H1 (cell line): ENCODE measurements around the gene RAB30. TPM values are rescaled to one million over a fixed set of nuclear protein-coding genes. Genes with fewer than 3 reads are reported as not detected.

ENCODE experiments used
- CHD1 ChIP-seq: IDR thresholded peaks from 2 replicates; pipeline ENCODE4 v1.6.1; 2012; ENCODE audit warnings: low read depth, low read length, improper control_type of control experiment
- CREB1 ChIP-seq: IDR thresholded peaks from 2 replicates; pipeline ENCODE4 v1.6.1; 2012; ENCODE audit warnings: inconsistent platforms
- KDM5A ChIP-seq: fragments of 200-600 bp; IDR thresholded peaks from 2 replicates; pipeline ENCODE4 v1.7.1; 2012; ENCODE audit warnings: mild to moderate bottlenecking, low read length, inconsistent platforms, mixed read lengths
- RNF2 ChIP-seq: fragments of 200-900, 300-1000 bp; sonication (generic); IDR thresholded peaks from 2 replicates; pipeline ENCODE4 v1.7.1; 2016; ENCODE audit warnings: borderline replicate concordance, low read depth, mild to moderate bottlenecking, antibody characterized with exemption, low read length; ENCODE audit not compliant: poor library complexity, severe bottlenecking; ENCODE audit errors: missing control alignments
- SP1 ChIP-seq: IDR thresholded peaks from 2 replicates; pipeline ENCODE4 v1.6.1; 2011; ENCODE audit warnings: low read depth, low read length
- polyA plus RNA-seq, 7 experiments: library from polyadenylated mRNA; depleted of rRNA in 3 of 7; stranded (reverse) in 5 of 7; unstranded in 2 of 7; fragments of >200 nt in 5 of 7; fragments of 200-250 nt in 2 of 7; gene quantifications; 1 replicate in 5 of 7; 2 replicates in 1 of 7; 4 replicates in 1 of 7; pipeline versions ENCODE4 v1.2.1 to v1.2.3, GENCODE V29; 2011 to 2013; ENCODE audit warnings: missing spikeins in 2 of 7, mixed read lengths in 2 of 7
- total RNA-seq: library from RNA; stranded (reverse); fragmentation: NEBNext Ultra II Directional; extraction: Animal tissue kit (Norgen Biotek cat#: 25700); gene quantifications from 2 replicates; pipeline ENCODE4 v1.2.1, GENCODE V29; 2021
- TF ChIP-seq, protein P1 (sequence below): fragments of 300-600 bp; sonication (generic); IDR thresholded peaks from 2 replicates; pipeline ENCODE4 v1.7.1; 2012; ENCODE audit warnings: low read length, moderate library complexity, mild to moderate bottlenecking, inconsistent platforms; ENCODE audit not compliant: insufficient replicate concordance
- TF ChIP-seq, protein P2 (sequence below): IDR thresholded peaks from 2 replicates; pipeline ENCODE4 v1.6.1; 2011; ENCODE audit warnings: low read depth, mild to moderate bottlenecking, low read length; ENCODE audit not compliant: insufficient read depth

Gene RAB30
- total and polyA plus RNA-seq, 2 of the 8 experiments (the other 6 are each of a cell fraction or from before 2014, with no cell fraction given), result 1.6 to 11.7 TPM

DNA sequence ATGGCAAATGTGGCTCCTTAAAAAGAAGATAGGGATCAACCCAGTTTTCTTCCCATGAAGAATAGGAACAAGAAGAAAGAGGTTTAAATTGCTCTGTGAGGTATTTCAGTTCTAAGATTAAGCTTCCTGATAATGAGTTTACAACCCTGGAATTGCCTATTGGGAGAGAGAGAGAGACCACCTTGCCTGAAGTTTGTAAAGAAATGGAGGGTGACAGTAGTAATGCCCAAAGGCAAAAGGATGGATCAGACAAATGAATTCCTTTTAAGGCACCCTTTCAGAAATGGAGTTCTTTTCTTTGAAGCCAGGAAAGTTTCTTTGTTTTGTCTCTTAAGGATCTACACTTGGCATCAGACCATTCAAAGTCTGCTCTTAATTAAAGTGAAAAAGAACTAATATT lies 95.8 kb downstream of the RAB30 start (continued):
- TF ChIP-seq, protein P1, sequence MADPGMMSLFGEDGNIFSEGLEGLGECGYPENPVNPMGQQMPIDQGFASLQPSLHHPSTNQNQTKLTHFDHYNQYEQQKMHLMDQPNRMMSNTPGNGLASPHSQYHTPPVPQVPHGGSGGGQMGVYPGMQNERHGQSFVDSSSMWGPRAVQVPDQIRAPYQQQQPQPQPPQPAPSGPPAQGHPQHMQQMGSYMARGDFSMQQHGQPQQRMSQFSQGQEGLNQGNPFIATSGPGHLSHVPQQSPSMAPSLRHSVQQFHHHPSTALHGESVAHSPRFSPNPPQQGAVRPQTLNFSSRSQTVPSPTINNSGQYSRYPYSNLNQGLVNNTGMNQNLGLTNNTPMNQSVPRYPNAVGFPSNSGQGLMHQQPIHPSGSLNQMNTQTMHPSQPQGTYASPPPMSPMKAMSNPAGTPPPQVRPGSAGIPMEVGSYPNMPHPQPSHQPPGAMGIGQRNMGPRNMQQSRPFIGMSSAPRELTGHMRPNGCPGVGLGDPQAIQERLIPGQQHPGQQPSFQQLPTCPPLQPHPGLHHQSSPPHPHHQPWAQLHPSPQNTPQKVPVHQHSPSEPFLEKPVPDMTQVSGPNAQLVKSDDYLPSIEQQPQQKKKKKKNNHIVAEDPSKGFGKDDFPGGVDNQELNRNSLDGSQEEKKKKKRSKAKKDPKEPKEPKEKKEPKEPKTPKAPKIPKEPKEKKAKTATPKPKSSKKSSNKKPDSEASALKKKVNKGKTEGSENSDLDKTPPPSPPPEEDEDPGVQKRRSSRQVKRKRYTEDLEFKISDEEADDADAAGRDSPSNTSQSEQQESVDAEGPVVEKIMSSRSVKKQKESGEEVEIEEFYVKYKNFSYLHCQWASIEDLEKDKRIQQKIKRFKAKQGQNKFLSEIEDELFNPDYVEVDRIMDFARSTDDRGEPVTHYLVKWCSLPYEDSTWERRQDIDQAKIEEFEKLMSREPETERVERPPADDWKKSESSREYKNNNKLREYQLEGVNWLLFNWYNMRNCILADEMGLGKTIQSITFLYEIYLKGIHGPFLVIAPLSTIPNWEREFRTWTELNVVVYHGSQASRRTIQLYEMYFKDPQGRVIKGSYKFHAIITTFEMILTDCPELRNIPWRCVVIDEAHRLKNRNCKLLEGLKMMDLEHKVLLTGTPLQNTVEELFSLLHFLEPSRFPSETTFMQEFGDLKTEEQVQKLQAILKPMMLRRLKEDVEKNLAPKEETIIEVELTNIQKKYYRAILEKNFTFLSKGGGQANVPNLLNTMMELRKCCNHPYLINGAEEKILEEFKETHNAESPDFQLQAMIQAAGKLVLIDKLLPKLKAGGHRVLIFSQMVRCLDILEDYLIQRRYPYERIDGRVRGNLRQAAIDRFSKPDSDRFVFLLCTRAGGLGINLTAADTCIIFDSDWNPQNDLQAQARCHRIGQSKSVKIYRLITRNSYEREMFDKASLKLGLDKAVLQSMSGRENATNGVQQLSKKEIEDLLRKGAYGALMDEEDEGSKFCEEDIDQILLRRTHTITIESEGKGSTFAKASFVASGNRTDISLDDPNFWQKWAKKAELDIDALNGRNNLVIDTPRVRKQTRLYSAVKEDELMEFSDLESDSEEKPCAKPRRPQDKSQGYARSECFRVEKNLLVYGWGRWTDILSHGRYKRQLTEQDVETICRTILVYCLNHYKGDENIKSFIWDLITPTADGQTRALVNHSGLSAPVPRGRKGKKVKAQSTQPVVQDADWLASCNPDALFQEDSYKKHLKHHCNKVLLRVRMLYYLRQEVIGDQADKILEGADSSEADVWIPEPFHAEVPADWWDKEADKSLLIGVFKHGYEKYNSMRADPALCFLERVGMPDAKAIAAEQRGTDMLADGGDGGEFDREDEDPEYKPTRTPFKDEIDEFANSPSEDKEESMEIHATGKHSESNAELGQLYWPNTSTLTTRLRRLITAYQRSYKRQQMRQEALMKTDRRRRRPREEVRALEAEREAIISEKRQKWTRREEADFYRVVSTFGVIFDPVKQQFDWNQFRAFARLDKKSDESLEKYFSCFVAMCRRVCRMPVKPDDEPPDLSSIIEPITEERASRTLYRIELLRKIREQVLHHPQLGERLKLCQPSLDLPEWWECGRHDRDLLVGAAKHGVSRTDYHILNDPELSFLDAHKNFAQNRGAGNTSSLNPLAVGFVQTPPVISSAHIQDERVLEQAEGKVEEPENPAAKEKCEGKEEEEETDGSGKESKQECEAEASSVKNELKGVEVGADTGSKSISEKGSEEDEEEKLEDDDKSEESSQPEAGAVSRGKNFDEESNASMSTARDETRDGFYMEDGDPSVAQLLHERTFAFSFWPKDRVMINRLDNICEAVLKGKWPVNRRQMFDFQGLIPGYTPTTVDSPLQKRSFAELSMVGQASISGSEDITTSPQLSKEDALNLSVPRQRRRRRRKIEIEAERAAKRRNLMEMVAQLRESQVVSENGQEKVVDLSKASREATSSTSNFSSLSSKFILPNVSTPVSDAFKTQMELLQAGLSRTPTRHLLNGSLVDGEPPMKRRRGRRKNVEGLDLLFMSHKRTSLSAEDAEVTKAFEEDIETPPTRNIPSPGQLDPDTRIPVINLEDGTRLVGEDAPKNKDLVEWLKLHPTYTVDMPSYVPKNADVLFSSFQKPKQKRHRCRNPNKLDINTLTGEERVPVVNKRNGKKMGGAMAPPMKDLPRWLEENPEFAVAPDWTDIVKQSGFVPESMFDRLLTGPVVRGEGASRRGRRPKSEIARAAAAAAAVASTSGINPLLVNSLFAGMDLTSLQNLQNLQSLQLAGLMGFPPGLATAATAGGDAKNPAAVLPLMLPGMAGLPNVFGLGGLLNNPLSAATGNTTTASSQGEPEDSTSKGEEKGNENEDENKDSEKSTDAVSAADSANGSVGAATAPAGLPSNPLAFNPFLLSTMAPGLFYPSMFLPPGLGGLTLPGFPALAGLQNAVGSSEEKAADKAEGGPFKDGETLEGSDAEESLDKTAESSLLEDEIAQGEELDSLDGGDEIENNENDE, result no peak
- no peak for TF ChIP-seq CHD1
- TF ChIP-seq CREB1, result no peak
- TF ChIP-seq SP1, result no peak
- TF ChIP-seq, protein P2, sequence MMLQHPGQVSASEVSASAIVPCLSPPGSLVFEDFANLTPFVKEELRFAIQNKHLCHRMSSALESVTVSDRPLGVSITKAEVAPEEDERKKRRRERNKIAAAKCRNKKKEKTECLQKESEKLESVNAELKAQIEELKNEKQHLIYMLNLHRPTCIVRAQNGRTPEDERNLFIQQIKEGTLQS, result no peak
- no peak for TF ChIP-seq KDM5A
- TF ChIP-seq RNF2, result no peak
